CD8-positive, alpha-beta memory T cell (primary cell): Measurements from ENCODE around the gene RELCH. TPM values are rescaled to one million over a fixed set of nuclear protein-coding genes. Genes with fewer than 3 reads are reported as not detected.

Experiments used
- CTCF ChIA-PET: fragments of 350-600 bp; sonication (Branson Sonifier 250); formaldehyde crosslinking; loops from one replicate; lab custom pipeline; 2021; ENCODE audit warnings: antibody characterized with exemption; lab: Charles Lee
- POLR2A ChIA-PET: fragments of 350-600 bp; sonication (Branson Sonifier 250); formaldehyde crosslinking; loops from one replicate; lab custom pipeline; 2021; ENCODE audit warnings: antibody characterized with exemption; lab: Charles Lee
- DNase-seq, 5 donors: peaks; one replicate each; pipeline versions ENCODE4 v3.0.0 to v3.0.0-alpha.2; 2020 to 2022; ENCODE audit warnings: mixed read lengths in 1 of 5
- H3K27ac ChIP-seq: one replicate; pipeline ENCODE4 v1.7.0; 2013; ENCODE audit warnings: low read depth, mild to moderate bottlenecking, low read length, moderate library complexity
- H3K27me3 ChIP-seq: 2 replicates; pipeline ENCODE4 v1.7.0; 2013; ENCODE audit warnings: low read length, mild to moderate bottlenecking; ENCODE audit not compliant: insufficient read depth, poor library complexity, severe bottlenecking
- H3K36me3 ChIP-seq: 2 replicates; pipeline ENCODE4 v1.7.0; 2013; ENCODE audit warnings: mild to moderate bottlenecking, low read length, moderate library complexity; ENCODE audit not compliant: insufficient read depth
- H3K4me1 ChIP-seq: 2 replicates; pipeline ENCODE4 v1.7.0; 2013; ENCODE audit warnings: mild to moderate bottlenecking, low read length, moderate library complexity; ENCODE audit not compliant: insufficient read depth
- H3K4me3 ChIP-seq: 2 replicates; pipeline ENCODE4 v1.7.0; 2013; ENCODE audit warnings: mild to moderate bottlenecking, low read length
- H3K9me3 ChIP-seq: 2 replicates; pipeline ENCODE4 v1.7.0; 2013; ENCODE audit warnings: mild to moderate bottlenecking, low read length
- H3K27ac Mint-ChIP-seq, 8 donors: one replicate each; pipeline ENCODE4 v1.8.0; 2020 to 2021; ENCODE audit warnings: mixed read lengths in 8 of 8, mild to moderate bottlenecking in 6 of 8, inconsistent platforms in 3 of 8, moderate library complexity in 3 of 8
- H3K27me3 Mint-ChIP-seq, 2 donors: one replicate each; pipeline ENCODE4 v1.8.0; 2020 to 2021; ENCODE audit warnings: mixed read lengths in 2 of 2, mild to moderate bottlenecking in 1 of 2, moderate library complexity in 1 of 2
- H3K36me3 Mint-ChIP-seq, 3 donors: one replicate each; pipeline ENCODE4 v1.8.0; 2020 to 2021; ENCODE audit warnings: mixed read lengths in 3 of 3, inconsistent platforms in 1 of 3, mild to moderate bottlenecking in 1 of 3
- H3K4me1 Mint-ChIP-seq, 3 donors: one replicate each; pipeline ENCODE4 v1.8.0; 2020 to 2021; ENCODE audit warnings: mixed read lengths in 3 of 3, inconsistent platforms in 1 of 3, mild to moderate bottlenecking in 1 of 3
- H3K4me3 Mint-ChIP-seq, 7 donors: one replicate each; pipeline ENCODE4 v1.8.0; 2020 to 2021; ENCODE audit warnings: mixed read lengths in 7 of 7, mild to moderate bottlenecking in 6 of 7, moderate library complexity in 4 of 7, inconsistent platforms in 2 of 7
- H3K9me3 Mint-ChIP-seq, 5 donors: one replicate each; pipeline ENCODE4 v1.8.0; 2020 to 2022; ENCODE audit warnings: mixed read lengths in 5 of 5, mild to moderate bottlenecking in 3 of 5, moderate library complexity in 2 of 5, inconsistent platforms in 1 of 5
- polyA plus RNA-seq: library from polyadenylated mRNA; unstranded; fragments of 300-500 nt; fragmentation: Illumina TruSeq; gene quantifications from one replicate; pipeline ENCODE4 v1.2.3, GENCODE V29; 2021
- total RNA-seq, 2 experiments: library from RNA; stranded (reverse); gene quantifications; one replicate each; pipeline ENCODE4 v1.2.3, GENCODE V29; 2021

Gene RELCH
- total and polyA plus RNA-seq, 3 experiments from 2014 or later: 7.4 to 19.6 (median 19.6) TPM

DNA sequence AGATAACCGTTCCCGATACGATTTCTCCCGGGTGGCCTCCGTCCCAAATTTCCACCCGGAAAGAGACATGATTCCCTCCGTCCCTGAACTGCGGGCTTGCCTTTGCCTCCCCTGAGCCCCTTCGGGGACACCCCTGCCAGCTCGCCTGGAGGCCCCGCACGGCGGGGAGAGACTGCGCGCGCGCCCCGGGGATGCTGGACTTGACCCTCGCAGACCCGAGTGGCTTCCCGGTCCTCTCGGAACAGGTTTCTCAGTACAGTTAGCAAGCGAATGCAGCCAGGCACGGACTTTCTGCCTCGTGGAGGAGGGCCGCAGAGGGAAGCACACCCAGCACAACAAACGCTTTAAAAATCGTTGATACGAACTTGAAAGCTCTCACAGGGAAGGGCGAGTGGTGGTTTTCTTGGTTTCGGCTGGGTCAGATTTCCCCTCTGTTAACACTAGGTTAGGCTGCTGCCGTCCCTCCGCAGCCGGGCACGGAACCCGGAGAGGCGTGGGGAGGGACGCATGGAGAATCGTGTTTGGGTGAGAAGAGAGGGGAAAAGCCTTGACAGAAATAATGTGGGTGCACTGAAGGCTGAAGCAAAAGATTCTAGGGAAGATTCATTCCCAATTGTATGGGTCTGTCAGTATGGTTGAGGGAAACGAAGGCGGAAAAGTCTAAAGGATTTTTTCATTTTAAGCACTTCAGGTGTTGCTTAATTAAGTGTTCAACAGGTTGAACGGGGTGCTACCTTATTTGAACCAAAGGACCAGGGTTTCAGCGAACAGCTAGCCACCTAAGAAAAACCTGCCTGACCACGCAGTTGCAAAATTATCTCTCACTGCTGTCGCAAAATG lies 139.0 kb downstream of the RELCH start:
- H3K27me3 Mint-ChIP-seq: peaks cover 60 to 88% of the 10 kb centered on the region in 2 donors
- Histone ChIP-seq H3K4me3 (peak overlapping the region; percentile 56), H3K27ac (no peak overlapping the region), H3K36me3 (no peaks in the 10 kb centered on the region), H3K9me3 (no peaks in the 10 kb centered on the region), H3K27me3 (peaks cover 35% of the 10 kb centered on the region), H3K4me1 (peaks cover 13% of the 10 kb centered on the region)
- no peaks in the 10 kb centered on the region for H3K36me3 Mint-ChIP-seq
- ChIA-PET POLR2A (no interaction called here), CTCF (interaction anchor here (0.9 kb wide), 1 partner anchor 258 kb away, joined by 3 read pairs; no protein-coding TSS in a partner anchor)
- peak in 2 of 5 donors; percentile 7 to 17 for DNase-seq
- peaks cover 25 to 38% (median 33%) of the 10 kb centered on the region in 3 donors for H3K4me1 Mint-ChIP-seq
- no peaks in the 10 kb centered on the region for H3K9me3 Mint-ChIP-seq
- peak overlapping the region in 5 of 8 donors; percentile 29 to 85 (median 40) for H3K27ac Mint-ChIP-seq
- H3K4me3 Mint-ChIP-seq: peak overlapping the region; percentile 64 to 87 (median 82)

DNA sequence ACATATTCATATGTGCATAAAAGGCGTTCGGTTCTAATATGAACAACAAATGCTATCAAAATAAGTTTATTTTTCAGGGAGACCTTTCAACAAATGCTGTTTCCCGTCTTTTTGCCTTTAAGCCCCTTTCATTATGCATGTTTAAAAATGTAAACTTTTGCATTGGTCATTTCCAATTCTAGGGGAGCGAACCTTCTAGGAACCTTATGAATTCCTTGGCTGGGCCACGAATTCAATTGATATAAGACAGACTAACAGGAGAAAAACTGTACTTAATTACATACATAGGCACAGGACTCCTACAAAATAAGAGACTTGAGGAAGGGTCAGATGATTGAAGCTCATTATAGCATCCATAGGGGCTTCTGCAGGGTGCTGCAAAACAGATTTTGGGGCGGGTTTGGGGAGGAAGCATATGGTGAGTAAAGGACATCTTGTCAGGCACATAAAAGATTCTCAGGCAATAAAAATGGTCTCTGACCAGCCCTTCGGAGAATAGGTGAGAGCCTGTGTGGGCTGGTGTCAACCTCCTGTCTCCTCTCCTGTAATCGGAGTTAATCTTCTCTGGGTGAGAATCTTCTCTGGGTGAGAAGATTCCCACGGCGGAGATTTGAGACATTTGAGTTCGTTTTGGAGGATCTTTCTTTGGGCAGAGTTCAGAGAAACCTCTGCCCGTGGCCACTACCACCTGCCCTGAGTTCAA lies 139.7 kb downstream of the RELCH start:
- Histone ChIP-seq H3K4me3 (no peak overlapping the region), H3K4me1 (peaks cover 13% of the 10 kb centered on the region), H3K36me3 (no peaks in the 10 kb centered on the region), H3K9me3 (no peaks in the 10 kb centered on the region), H3K27ac (no peak overlapping the region), H3K27me3 (peaks cover 35% of the 10 kb centered on the region)
- Mint-ChIP-seq H3K4me1 (peaks cover 25 to 38% (median 33%) of the 10 kb centered on the region in 3 donors), H3K9me3 (no peaks in the 10 kb centered on the region), H3K27me3 (peaks cover 66 to 89% of the 10 kb centered on the region in 2 donors), H3K27ac (peak overlapping the region in 2 of 8 donors; percentile 40 to 48), H3K36me3 (no peaks in the 10 kb centered on the region), H3K4me3 (peak overlapping the region in 5 of 7 donors; percentile 64 to 87 (median 82))
- ChIA-PET POLR2A (no interaction called here), CTCF (no interaction called here)
- no peak for DNase-seq

DNA sequence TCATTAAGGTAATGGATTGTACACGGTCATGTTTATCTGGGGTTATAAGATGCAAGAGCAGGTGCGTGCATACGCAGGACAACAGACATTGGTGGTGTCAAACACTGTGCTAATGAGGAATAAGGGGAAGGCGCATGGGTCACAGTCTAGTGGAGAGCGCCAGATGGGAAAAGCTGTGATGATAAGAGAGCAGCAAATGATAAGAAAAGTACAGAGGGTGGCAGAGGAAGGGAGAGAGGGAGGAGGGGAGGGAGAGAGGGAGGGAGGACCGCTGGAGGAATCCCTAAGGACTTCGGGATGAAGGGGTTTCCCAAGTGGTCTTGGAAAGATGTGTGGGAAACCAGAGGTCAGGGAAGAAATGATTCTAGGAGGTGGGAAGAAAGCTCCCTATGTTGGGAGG lies 140.9 kb downstream of the RELCH start:
- H3K9me3 ChIP-seq: no peaks in the 10 kb centered on the region
- H3K4me1 ChIP-seq: peaks cover 13% of the 10 kb centered on the region
- H3K4me3 Mint-ChIP-seq: peak overlapping the region in 1 of 7 donors; percentile 54
- peaks cover 40% of the 10 kb centered on the region for H3K27me3 ChIP-seq
- H3K4me1 Mint-ChIP-seq: peaks cover 25 to 38% (median 33%) of the 10 kb centered on the region in 3 donors
- H3K27ac ChIP-seq: no peak overlapping the region
- H3K4me3 ChIP-seq: no peak overlapping the region
- POLR2A ChIA-PET: no interaction called here
- H3K36me3 Mint-ChIP-seq: no peaks in the 10 kb centered on the region
- H3K9me3 Mint-ChIP-seq: no peaks in the 10 kb centered on the region
- H3K36me3 ChIP-seq: no peaks in the 10 kb centered on the region
- DNase-seq: no peak
- CTCF ChIA-PET: no interaction called here
- peaks cover 66 to 90% of the 10 kb centered on the region in 2 donors for H3K27me3 Mint-ChIP-seq
- H3K27ac Mint-ChIP-seq: peak overlapping the region in 1 of 8 donors; percentile 42

DNA sequence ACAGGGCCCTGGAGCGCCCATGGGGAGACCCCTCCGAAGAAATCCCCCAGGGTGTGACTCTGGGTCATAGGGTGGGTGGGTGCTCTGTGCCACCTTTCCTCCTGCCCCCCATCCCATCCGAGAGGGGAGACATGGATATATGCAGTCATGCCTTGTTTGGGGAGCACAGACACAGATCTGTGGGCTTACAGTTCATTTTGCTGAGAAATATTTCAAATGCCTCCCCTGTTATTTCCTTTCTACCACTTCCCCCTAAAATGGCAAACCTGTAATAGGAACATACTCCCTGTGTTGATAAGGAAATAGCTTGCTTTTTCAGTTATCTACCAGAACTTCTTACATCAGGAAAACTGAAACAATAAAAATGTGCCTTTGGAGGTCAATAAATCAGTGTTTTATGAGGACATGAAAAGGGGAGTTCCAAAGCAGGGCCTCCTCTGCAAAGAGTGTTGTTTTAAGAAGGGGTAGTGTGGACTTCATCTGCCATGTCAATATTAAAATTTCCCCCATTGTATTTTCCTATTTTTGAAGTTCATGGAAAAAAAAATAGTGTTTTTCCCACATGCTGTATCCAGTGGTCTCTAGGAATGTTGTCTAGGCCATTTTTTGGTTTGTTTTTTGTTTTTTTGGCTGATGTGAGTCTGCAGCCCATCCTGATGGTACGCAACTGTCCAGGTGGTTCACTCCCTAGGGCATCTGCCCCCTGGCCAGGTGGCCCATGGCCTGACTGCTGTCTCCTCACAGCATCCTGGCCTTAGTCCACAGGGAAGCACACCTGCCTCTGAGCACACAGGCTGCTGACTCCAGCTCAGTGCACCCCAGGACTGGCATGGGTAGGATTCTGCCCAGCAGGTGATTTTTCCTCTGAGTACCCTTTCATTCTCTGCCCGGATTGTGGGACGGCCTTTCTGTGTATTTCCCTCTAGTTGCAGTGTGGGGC lies 141.8 kb downstream of the RELCH start:
- no peaks in the 10 kb centered on the region for H3K36me3 Mint-ChIP-seq
- H3K4me1 ChIP-seq: peaks cover 13% of the 10 kb centered on the region
- H3K4me3 Mint-ChIP-seq: peak overlapping the region in 1 of 7 donors; percentile 82
- H3K27me3 ChIP-seq: peaks cover 40% of the 10 kb centered on the region
- POLR2A ChIA-PET: no interaction called here
- no peak overlapping the region for H3K4me3 ChIP-seq
- CTCF ChIA-PET: no interaction called here
- DNase-seq: no peak
- no peaks in the 10 kb centered on the region for H3K9me3 ChIP-seq
- H3K27ac ChIP-seq: no peak overlapping the region
- H3K27ac Mint-ChIP-seq: peak overlapping the region in 1 of 8 donors; percentile 91
- H3K36me3 ChIP-seq: no peaks in the 10 kb centered on the region
- peaks cover 59 to 87% of the 10 kb centered on the region in 2 donors for H3K27me3 Mint-ChIP-seq
- peaks cover 24 to 37% (median 32%) of the 10 kb centered on the region in 3 donors for H3K4me1 Mint-ChIP-seq
- H3K9me3 Mint-ChIP-seq: no peaks in the 10 kb centered on the region

DNA sequence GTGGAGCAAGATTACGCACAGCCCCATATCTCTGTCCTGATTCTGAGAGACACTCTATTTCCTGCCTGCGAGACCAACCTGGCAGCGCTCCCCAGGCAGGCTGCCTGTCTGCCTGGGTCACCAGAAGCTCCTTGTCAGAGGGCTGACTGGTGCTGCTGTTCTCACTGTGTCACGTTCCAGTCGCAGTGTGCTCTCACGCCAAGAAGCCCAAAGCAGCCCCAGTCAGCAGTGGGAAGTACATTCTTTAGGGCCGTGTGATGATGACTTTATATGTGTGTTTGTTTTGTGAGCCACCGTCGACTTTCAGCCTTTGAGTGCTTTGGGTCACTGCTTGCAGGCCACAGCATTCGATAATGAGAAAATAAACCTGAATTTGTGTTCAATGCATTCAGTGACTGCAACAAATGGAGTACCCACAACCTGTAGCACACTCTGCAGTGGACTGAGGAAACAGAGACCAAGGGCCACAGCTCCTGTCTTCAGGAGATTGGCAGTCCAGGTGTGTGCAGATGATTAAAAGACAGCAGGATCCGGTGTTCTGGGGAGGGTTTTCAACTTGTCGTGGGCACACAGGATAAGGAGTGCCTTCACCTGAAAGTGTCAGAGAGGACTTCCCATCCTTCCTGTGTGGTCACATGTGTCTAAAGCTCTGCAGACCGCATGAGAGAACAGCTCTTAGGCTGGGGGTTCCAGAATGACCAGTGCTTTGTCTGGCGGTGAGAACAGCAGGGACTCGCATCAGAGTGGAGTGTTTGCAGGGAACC lies 142.8 kb downstream of the RELCH start:
- Histone ChIP-seq H3K27me3 (peaks cover 40% of the 10 kb centered on the region), H3K27ac (no peak overlapping the region), H3K36me3 (no peaks in the 10 kb centered on the region), H3K4me3 (no peak overlapping the region), H3K4me1 (peaks cover 11% of the 10 kb centered on the region), H3K9me3 (no peaks in the 10 kb centered on the region)
- Mint-ChIP-seq H3K27ac (peak overlapping the region in 2 of 8 donors; percentile 10 to 91), H3K4me3 (peak overlapping the region in 3 of 7 donors; percentile 15 to 82 (median 23)), H3K27me3 (peaks cover 53 to 86% of the 10 kb centered on the region in 2 donors), H3K4me1 (peaks cover 19 to 28% (median 23%) of the 10 kb centered on the region in 3 donors), H3K9me3 (no peaks in the 10 kb centered on the region), H3K36me3 (peaks cover 0 to 3% (median 0%) of the 10 kb centered on the region in 3 donors)
- CTCF ChIA-PET: no interaction called here
- DNase-seq: peak in 2 of 5 donors; percentile 2 to 15
- POLR2A ChIA-PET: no interaction called here

DNA sequence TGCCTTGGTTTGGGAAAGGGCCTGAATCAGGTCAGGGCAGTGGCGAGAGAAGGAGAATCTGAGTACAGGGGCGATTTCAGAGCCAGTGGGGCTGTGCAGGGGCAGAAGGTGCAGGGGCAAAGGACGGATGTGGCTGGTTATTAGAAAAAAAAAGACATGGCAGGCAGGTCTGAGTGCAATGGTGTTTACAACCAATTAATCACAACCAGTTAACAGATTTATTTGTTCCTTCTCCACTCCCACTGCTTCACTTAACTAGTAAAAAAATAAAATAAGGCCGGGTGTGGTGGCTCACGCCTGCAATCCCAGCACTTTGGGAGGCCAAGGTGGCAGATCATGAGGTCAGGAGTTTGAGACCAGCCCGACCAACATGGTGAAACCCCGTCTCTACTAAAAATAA lies 143.6 kb downstream of the RELCH start:
- H3K4me1 Mint-ChIP-seq: peaks cover 17 to 28% (median 21%) of the 10 kb centered on the region in 3 donors
- H3K4me3 Mint-ChIP-seq: peak overlapping the region in 1 of 7 donors; percentile 82
- peaks cover 0 to 3% (median 0%) of the 10 kb centered on the region in 3 donors for H3K36me3 Mint-ChIP-seq
- peaks cover 55 to 88% of the 10 kb centered on the region in 2 donors for H3K27me3 Mint-ChIP-seq
- Histone ChIP-seq H3K4me1 (peaks cover 8% of the 10 kb centered on the region), H3K36me3 (no peaks in the 10 kb centered on the region), H3K4me3 (no peak overlapping the region), H3K27ac (no peak overlapping the region), H3K9me3 (no peaks in the 10 kb centered on the region), H3K27me3 (peaks cover 39% of the 10 kb centered on the region)
- POLR2A ChIA-PET: no interaction called here
- H3K9me3 Mint-ChIP-seq: no peaks in the 10 kb centered on the region
- peak overlapping the region in 1 of 8 donors; percentile 91 for H3K27ac Mint-ChIP-seq
- DNase-seq: no peak
- CTCF ChIA-PET: no interaction called here
